H9 (cell line): ENCODE results near the gene TSPAN32. TPM values are rescaled to one million over a fixed set of nuclear protein-coding genes. Genes with fewer than 3 reads are reported as not detected.

Experiments used
- DNase-seq: peaks from one replicate; pipeline ENCODE4 v3.0.0-alpha.2; 2017
- H2AFZ ChIP-seq: one replicate; pipeline ENCODE4 v1.6.1; 2013; ENCODE audit warnings: mild to moderate bottlenecking, low read length, control low read depth, moderate library complexity
- H2AK5ac ChIP-seq: 2 replicates; pipeline ENCODE4 v1.6.1; 2013; ENCODE audit warnings: low read length, control low read depth, mixed read lengths; ENCODE audit not compliant: insufficient read length
- H2BK120ac ChIP-seq: one replicate; pipeline ENCODE4 v1.6.1; 2013; ENCODE audit warnings: low read depth, mild to moderate bottlenecking, low read length, control low read depth, inconsistent platforms; ENCODE audit not compliant: poor library complexity, severe bottlenecking
- H2BK12ac ChIP-seq: 2 replicates; pipeline ENCODE4 v1.6.1; 2013; ENCODE audit warnings: low read length, control low read depth, mixed read lengths, low read depth; ENCODE audit not compliant: insufficient read length
- H2BK15ac ChIP-seq: 2 replicates; pipeline ENCODE4 v1.6.1; 2013; ENCODE audit warnings: low read depth, low read length, control low read depth
- H2BK20ac ChIP-seq: one replicate; pipeline ENCODE4 v1.6.1; 2013; ENCODE audit warnings: low read depth, mild to moderate bottlenecking, low read length, control low read depth, inconsistent platforms; ENCODE audit not compliant: poor library complexity, severe bottlenecking
- H2BK5ac ChIP-seq: 2 replicates; pipeline ENCODE4 v1.6.1; 2013; ENCODE audit warnings: low read length, control low read depth, mixed read lengths; ENCODE audit not compliant: insufficient read length
- H3K14ac ChIP-seq: 2 replicates; pipeline ENCODE4 v1.6.1; 2013; ENCODE audit warnings: low read length, control low read depth; ENCODE audit not compliant: insufficient read depth
- H3K18ac ChIP-seq: 2 replicates; pipeline ENCODE4 v1.6.1; 2013; ENCODE audit warnings: low read depth, mild to moderate bottlenecking, mixed read lengths, low read length, control low read depth; ENCODE audit not compliant: insufficient read length
- H3K23ac ChIP-seq: 2 replicates; pipeline ENCODE4 v1.6.1; 2013; ENCODE audit warnings: low read length, control low read depth, mixed read lengths, low read depth; ENCODE audit not compliant: insufficient read length
- H3K23me2 ChIP-seq: 2 replicates; pipeline ENCODE4 v1.6.1; 2013; ENCODE audit warnings: low read depth, mild to moderate bottlenecking, mixed read lengths, low read length, control low read depth; ENCODE audit not compliant: insufficient read length, poor library complexity, severe bottlenecking
- H3K27ac ChIP-seq: 2 replicates; pipeline ENCODE4 v1.5.1; 2013; ENCODE audit warnings: low read length, control low read depth, mixed read lengths, low read depth; ENCODE audit not compliant: insufficient read length
- H3K27me3 ChIP-seq: 2 replicates; pipeline ENCODE4 v1.6.1; 2013; ENCODE audit warnings: low read length, control low read depth, inconsistent platforms; ENCODE audit not compliant: insufficient read depth
- H3K4ac ChIP-seq: 2 replicates; pipeline ENCODE4 v1.6.1; 2013; ENCODE audit warnings: low read depth, mild to moderate bottlenecking, control low read depth, inconsistent platforms, low read length, moderate library complexity
- H3K4me1 ChIP-seq: 2 replicates; pipeline ENCODE4 v1.6.1; 2013; ENCODE audit warnings: low read length, control low read depth, inconsistent platforms; ENCODE audit not compliant: insufficient read depth
- H3K4me2 ChIP-seq: 2 replicates; pipeline ENCODE4 v1.6.1; 2013; ENCODE audit warnings: low read length, control low read depth, mixed read lengths; ENCODE audit not compliant: insufficient read length, insufficient read depth
- H3K56ac ChIP-seq: 2 replicates; pipeline ENCODE4 v1.6.1; 2013; ENCODE audit warnings: low read depth, mild to moderate bottlenecking, mixed read lengths, low read length, control low read depth; ENCODE audit not compliant: insufficient read length
- H3K79me1 ChIP-seq: 2 replicates; pipeline ENCODE4 v1.6.1; 2013; ENCODE audit warnings: low read depth, mild to moderate bottlenecking, moderate library complexity, low read length, control low read depth, inconsistent platforms; ENCODE audit not compliant: insufficient read depth, poor library complexity, severe bottlenecking
- H3K79me2 ChIP-seq: 2 replicates; pipeline ENCODE4 v1.6.1; 2013; ENCODE audit warnings: low read length, control low read depth, inconsistent platforms; ENCODE audit not compliant: insufficient read depth
- H3K9ac ChIP-seq: 2 replicates; pipeline ENCODE4 v1.6.1; 2013; ENCODE audit warnings: low read length, control low read depth, mixed read lengths; ENCODE audit not compliant: insufficient read length; ENCODE audit errors: extremely low read depth
- H3K9me3 ChIP-seq: one replicate; pipeline ENCODE4 v1.6.1; 2013; ENCODE audit warnings: low read depth, low read length, inconsistent platforms; ENCODE audit not compliant: control insufficient read depth
- H3T11ph ChIP-seq: one replicate; pipeline ENCODE4 v1.6.1; 2013; ENCODE audit warnings: mild to moderate bottlenecking, low read length, control low read depth, inconsistent platforms
- H4K20me1 ChIP-seq: one replicate; pipeline ENCODE4 v1.6.1; 2013; ENCODE audit not compliant: control insufficient read depth, insufficient read length, insufficient read depth
- H4K5ac ChIP-seq: 2 replicates; pipeline ENCODE4 v1.6.1; 2013; ENCODE audit warnings: low read depth, mild to moderate bottlenecking, mixed read lengths, low read length, control low read depth; ENCODE audit not compliant: insufficient read length
- H4K8ac ChIP-seq: replicated peaks from 2 replicates; pipeline ENCODE4 v1.6.1; 2013; ENCODE audit warnings: low read length, control low read depth, mixed read lengths, low read depth; ENCODE audit not compliant: insufficient read length
- H4K91ac ChIP-seq: 2 replicates; pipeline ENCODE4 v1.6.1; 2013; ENCODE audit warnings: low read depth, mild to moderate bottlenecking, moderate library complexity, mixed read lengths, low read length, control low read depth; ENCODE audit not compliant: insufficient read length
- H3K27ac Mint-ChIP-seq, 3 experiments: 2 replicates in 2 of 3; 3 replicates in 1 of 3; pipeline ENCODE4 v1.8.0; 2020 to 2021; ENCODE audit warnings: mixed read lengths in 3 of 3, mild to moderate bottlenecking in 1 of 3, moderate library complexity in 1 of 3
- H3K27me3 Mint-ChIP-seq: 2 replicates; pipeline ENCODE4 v1.8.0; 2021; ENCODE audit warnings: low read depth, mild to moderate bottlenecking, moderate library complexity, mixed read lengths
- H3K36me3 Mint-ChIP-seq, 3 experiments: 2 replicates in 2 of 3; 3 replicates in 1 of 3; pipeline ENCODE4 v1.8.0; 2020 to 2021; ENCODE audit warnings: low read depth in 3 of 3, mixed read lengths in 3 of 3; ENCODE audit not compliant: insufficient read depth in 1 of 3
- H3K4me1 Mint-ChIP-seq, 2 experiments: 2 replicates each; pipeline ENCODE4 v1.8.0; 2020; ENCODE audit warnings: mixed read lengths in 2 of 2
- H3K4me3 Mint-ChIP-seq, 2 experiments: 2 replicates in 1 of 2; 3 replicates in 1 of 2; pipeline ENCODE4 v1.8.0; 2020 to 2021; ENCODE audit warnings: mild to moderate bottlenecking in 2 of 2, mixed read lengths in 2 of 2, moderate library complexity in 1 of 2
- H3K9me3 Mint-ChIP-seq, 2 experiments: 2 replicates in 1 of 2; 3 replicates in 1 of 2; pipeline ENCODE4 v1.8.0; 2020; ENCODE audit warnings: mild to moderate bottlenecking in 2 of 2, mixed read lengths in 2 of 2, moderate library complexity in 1 of 2
- WGBS: extraction: QIAGEN DNeasy Blood & Tissue Kit; methylation state at CpG from one replicate; pipeline ENCODE4 v1.1.7; 2013; ENCODE audit warnings: missing lambda C conversion rate, low lambda C conversion rate, mixed read lengths; ENCODE audit not compliant: insufficient read length; ENCODE audit errors: extremely low coverage; 5-methylcytosine and 5-hydroxymethylcytosine counted together
- total RNA-seq: library from RNA; stranded (reverse); gene quantifications from 2 replicates; pipeline ENCODE4 v1.2.1, GENCODE V29; 2021
- TF ChIP-seq, protein P1 (sequence below): fragments of 200-600 bp; sonication (generic); conservative IDR thresholded peaks from 3 replicates; pipeline ENCODE4 v1.8.0; 2021; ENCODE audit warnings: antibody characterized with exemption, mild to moderate bottlenecking

The TSPAN32 gene
- total RNA-seq, 1 experiment from 2014 or later: not detected

DNA sequence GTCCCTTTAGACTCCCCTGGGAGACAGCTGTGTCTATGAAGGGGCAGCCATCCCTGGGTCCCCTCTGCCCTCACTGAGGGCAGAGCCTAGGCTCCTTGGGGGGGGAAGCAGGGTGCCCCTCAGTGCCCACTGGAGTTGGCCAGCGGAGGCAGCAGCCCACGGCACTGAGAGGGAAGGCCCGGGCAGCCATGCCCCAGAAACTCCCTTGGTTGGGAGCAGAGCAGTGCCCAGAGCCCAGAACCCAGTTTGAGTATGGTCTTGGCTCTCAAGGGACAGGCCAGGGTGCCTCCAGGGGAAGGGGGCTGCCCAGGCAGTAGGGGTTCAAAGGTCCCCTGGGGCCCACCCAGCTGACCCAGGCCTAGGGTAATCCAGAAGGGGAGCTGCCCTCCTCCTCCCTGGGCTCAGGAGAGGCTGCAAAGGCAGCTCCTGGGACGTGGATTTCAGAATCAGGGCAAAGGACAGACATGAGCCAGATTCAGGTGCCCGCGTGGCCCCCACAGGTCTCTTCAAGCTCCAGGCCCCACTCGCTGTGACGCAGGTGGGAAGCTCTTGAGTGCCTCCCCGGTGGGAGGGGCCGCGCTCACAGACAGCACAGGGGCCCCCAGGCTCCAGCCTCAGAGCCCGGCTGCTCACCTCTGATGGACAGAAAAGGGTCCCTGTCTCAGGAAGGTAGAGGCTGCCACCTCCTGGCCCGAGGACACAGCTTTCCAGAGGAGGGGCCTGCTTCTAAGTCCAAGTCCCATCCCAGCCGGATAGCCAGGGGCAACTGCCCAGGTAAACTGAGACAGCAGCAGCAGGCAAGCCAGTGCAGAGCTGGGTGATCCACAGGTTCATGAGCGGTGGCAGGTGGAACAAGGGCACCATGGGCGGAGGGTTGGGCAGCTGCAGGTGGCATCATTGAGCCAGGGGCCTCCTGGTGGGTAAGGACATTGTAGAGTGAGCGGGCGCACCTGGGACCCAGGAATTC is 2.7 kb upstream of the TSPAN32 start:
- no peak overlapping the region for H2AK5ac ChIP-seq
- no peak overlapping the region for H3T11ph ChIP-seq
- TF ChIP-seq, protein P1, sequence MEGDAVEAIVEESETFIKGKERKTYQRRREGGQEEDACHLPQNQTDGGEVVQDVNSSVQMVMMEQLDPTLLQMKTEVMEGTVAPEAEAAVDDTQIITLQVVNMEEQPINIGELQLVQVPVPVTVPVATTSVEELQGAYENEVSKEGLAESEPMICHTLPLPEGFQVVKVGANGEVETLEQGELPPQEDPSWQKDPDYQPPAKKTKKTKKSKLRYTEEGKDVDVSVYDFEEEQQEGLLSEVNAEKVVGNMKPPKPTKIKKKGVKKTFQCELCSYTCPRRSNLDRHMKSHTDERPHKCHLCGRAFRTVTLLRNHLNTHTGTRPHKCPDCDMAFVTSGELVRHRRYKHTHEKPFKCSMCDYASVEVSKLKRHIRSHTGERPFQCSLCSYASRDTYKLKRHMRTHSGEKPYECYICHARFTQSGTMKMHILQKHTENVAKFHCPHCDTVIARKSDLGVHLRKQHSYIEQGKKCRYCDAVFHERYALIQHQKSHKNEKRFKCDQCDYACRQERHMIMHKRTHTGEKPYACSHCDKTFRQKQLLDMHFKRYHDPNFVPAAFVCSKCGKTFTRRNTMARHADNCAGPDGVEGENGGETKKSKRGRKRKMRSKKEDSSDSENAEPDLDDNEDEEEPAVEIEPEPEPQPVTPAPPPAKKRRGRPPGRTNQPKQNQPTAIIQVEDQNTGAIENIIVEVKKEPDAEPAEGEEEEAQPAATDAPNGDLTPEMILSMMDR: peak; percentile 73
- H3K4me1 ChIP-seq: no peaks in the 10 kb centered on the region
- H2BK120ac ChIP-seq: no peak overlapping the region
- no peak overlapping the region for H3K4me2 ChIP-seq
- H2BK15ac ChIP-seq: no peak overlapping the region
- H4K20me1 ChIP-seq: no peaks in the 10 kb centered on the region
- H3K4me1 Mint-ChIP-seq: no peaks in the 10 kb centered on the region
- H3K14ac ChIP-seq: no peak overlapping the region
- H3K79me1 ChIP-seq: no peaks in the 10 kb centered on the region
- peaks cover 31% of the 10 kb centered on the region for H3K27me3 Mint-ChIP-seq
- H4K8ac ChIP-seq: no peak overlapping the region
- no peak overlapping the region for H3K4me3 Mint-ChIP-seq
- WGBS: no CpG with 5 or more reads among the region's 18 CpGs
- H3K4ac ChIP-seq: no peak overlapping the region
- H3K36me3 Mint-ChIP-seq: no peaks in the 10 kb centered on the region
- no peak overlapping the region for H3K27ac ChIP-seq
- no peak overlapping the region for H2BK5ac ChIP-seq
- no peak overlapping the region for H2BK20ac ChIP-seq
- H3K27me3 ChIP-seq: no peaks in the 10 kb centered on the region; the same call in 1 of the 2 replicates
- no peak overlapping the region for H3K9ac ChIP-seq
- H3K23ac ChIP-seq: no peak overlapping the region
- no peaks in the 10 kb centered on the region for H3K79me2 ChIP-seq
- no peak overlapping the region for H4K91ac ChIP-seq
- H3K9me3 ChIP-seq: no peaks in the 10 kb centered on the region
- H3K56ac ChIP-seq: no peak overlapping the region
- no peak overlapping the region for H4K5ac ChIP-seq
- no peak overlapping the region for H2AFZ ChIP-seq
- no peak overlapping the region for H3K18ac ChIP-seq
- no peaks in the 10 kb centered on the region for H3K9me3 Mint-ChIP-seq
- H3K23me2 ChIP-seq: no peaks in the 10 kb centered on the region
- H3K27ac Mint-ChIP-seq: no peak overlapping the region
- no peak overlapping the region for H2BK12ac ChIP-seq
- peak; percentile 76 for DNase-seq
